Activated naive CD8-positive, alpha-beta T cell treated with anti-CD3 and anti-CD28 coated beads, Interleukin-2, amount 10 ng/mL, durations not matched to agents 7 days and 5 days (primary cell): Measurements from ENCODE around the gene AFF2. TPM values are rescaled to one million over a fixed set of nuclear protein-coding genes. Genes with fewer than 3 reads are reported as not detected.

Experiments
- ATAC-seq: fragments of 150-1000 bp; cut with Tn5 transposase; one replicate; pipeline ENCODE4 v1.10.0; 2021; ENCODE audit warnings: low read depth, moderate library complexity
- POLR2A ChIA-PET: fragments of 350-600 bp; sonication (Branson Sonifier 250); formaldehyde crosslinking; loops from one replicate; lab custom pipeline; 2021; ENCODE audit warnings: antibody characterized with exemption; lab: Charles Lee
- DNase-seq: peaks from one replicate; pipeline ENCODE4 v3.0.0; 2021
- H3K27ac Mint-ChIP-seq: one replicate; pipeline ENCODE4 v1.8.0; 2022; ENCODE audit warnings: mild to moderate bottlenecking, mixed read lengths
- H3K27me3 Mint-ChIP-seq: one replicate; pipeline ENCODE4 v1.8.0; 2022; ENCODE audit warnings: mild to moderate bottlenecking, moderate library complexity, mixed read lengths
- H3K36me3 Mint-ChIP-seq: one replicate; pipeline ENCODE4 v1.8.0; 2021; ENCODE audit warnings: mild to moderate bottlenecking, mixed read lengths
- H3K4me1 Mint-ChIP-seq: one replicate; pipeline ENCODE4 v1.8.0; 2021; ENCODE audit warnings: mixed read lengths
- H3K4me3 Mint-ChIP-seq: one replicate; pipeline ENCODE4 v1.8.0; 2022; ENCODE audit warnings: mild to moderate bottlenecking, moderate library complexity, mixed read lengths
- H3K9me3 Mint-ChIP-seq: one replicate; pipeline ENCODE4 v1.8.0; 2021; ENCODE audit warnings: mixed read lengths
- total RNA-seq, 2 experiments: library from RNA; stranded (reverse); gene quantifications; one replicate each; pipeline ENCODE4 v1.2.3, GENCODE V29; 2021

Gene AFF2
- total RNA-seq, 2 experiments from 2014 or later = 0.42 to 0.68 TPM

DNA sequence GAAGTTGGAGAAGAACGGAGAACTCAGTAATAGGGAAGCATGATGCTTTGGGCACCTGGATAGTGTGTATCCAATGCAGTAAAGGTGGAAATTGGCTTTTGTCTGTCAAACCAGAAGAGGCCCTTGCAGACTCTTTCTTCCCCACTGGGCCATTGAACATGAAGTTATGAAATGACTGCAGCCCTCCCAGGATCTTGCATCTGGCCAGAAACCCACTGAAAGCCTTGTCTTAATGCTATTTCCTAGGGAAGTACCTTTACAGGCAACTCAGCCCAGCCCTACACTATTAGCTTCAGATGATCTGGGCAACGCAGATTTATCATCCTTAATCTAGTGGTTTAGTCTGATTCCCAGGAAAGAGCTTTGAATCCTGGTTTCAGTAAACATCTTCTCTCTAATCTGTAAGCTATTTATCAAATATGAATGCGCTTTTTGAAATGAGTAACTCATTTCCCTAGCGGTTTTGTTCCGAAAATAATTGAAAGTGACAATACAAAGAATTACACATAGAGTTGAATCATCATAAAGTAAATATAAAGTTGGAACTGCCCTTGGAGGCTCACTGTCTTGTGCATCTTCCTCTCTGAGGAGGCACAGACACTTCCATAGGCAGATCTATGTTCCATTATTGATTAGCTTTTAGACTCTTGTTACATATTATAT lies 540.6 kb downstream of the AFF2 start:
- Mint-ChIP-seq H3K27ac (no peak overlapping the region), H3K36me3 (no peaks in the 10 kb centered on the region), H3K9me3 (no peaks in the 10 kb centered on the region), H3K4me1 (no peaks in the 10 kb centered on the region), H3K4me3 (no peak overlapping the region), H3K27me3 (no peaks in the 10 kb centered on the region)
- ATAC-seq (no peak), DNase-seq (no peak)
- POLR2A ChIA-PET = no interaction called here

DNA sequence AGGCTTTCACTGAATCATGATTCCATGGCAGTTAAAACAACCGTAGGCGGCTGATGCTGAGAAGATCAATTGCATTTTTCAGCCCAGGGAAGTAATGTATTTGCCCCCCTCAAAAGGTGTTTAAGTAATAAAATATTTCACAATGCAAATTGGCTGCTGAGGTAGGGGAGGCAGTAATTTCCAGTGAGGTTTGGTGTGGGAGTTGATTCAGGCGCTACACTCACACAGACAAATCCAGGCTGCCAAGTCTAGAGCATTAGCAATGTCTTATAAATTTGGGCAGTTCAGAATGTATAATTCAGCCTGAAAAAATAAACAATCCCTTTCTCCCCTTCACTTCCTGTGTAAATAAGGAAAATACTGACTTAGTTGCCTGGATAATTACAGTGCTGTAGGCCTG lies 543.0 kb downstream of the AFF2 start:
- no peak overlapping the region for H3K4me3 Mint-ChIP-seq
- no peak overlapping the region for H3K27ac Mint-ChIP-seq
- no peaks in the 10 kb centered on the region for H3K36me3 Mint-ChIP-seq
- DNase-seq = no peak
- POLR2A ChIA-PET = no interaction called here
- no peaks in the 10 kb centered on the region for H3K27me3 Mint-ChIP-seq
- no peaks in the 10 kb centered on the region for H3K9me3 Mint-ChIP-seq
- no peaks in the 10 kb centered on the region for H3K4me1 Mint-ChIP-seq
- no peak for ATAC-seq

DNA sequence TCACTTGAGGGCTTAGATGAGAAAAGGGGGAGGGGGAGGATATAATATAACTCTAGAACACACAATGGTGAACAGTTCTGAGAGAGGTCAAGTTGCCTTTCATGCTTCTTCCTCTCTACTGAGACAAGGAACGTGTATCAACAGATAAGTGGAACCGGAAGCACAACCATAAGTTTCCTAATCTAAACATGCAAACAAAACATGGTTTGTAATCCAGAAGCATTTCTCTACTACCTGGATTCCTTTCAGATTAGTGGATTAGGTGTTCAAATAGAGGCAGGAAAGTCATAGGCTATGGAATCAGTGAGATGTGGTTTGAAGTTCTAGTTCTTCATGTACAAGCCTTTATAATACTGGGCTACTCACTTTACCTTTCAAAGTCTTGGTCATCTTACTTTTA lies 544.1 kb downstream of the AFF2 start:
- DNase-seq (no peak), ATAC-seq (no peak)
- no peaks in the 10 kb centered on the region for H3K4me1 Mint-ChIP-seq
- H3K9me3 Mint-ChIP-seq = no peaks in the 10 kb centered on the region
- no peak overlapping the region for H3K27ac Mint-ChIP-seq
- H3K36me3 Mint-ChIP-seq = no peaks in the 10 kb centered on the region
- H3K4me3 Mint-ChIP-seq = no peak overlapping the region
- no peaks in the 10 kb centered on the region for H3K27me3 Mint-ChIP-seq
- POLR2A ChIA-PET = no interaction called here

DNA sequence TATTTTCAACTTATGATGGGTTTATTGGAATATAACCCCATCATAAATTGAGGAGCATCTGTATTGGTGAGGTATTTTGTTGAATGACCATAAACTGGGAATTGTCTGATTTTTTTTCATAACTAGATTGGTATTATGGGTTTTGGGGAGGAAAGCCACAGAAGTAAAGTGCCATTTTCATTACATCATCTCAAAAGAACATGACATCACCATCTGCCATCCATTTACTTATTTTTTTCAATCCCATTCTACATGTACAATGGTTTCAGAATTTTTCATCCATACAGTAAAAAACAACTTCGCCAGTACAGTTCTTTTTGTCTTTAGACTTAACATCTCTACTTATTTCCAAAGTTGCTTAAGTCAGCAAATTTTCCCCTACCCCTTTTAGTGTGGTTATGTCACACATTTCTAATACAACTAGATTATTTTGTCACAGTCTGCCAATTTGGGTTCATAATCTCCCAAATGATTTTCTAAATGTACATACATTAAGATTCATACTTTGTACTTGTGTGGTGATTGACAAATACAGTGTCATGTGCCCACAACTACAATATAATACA lies 545.3 kb downstream of the AFF2 start:
- H3K27me3 Mint-ChIP-seq = no peaks in the 10 kb centered on the region
- H3K9me3 Mint-ChIP-seq = no peaks in the 10 kb centered on the region
- no peak overlapping the region for H3K27ac Mint-ChIP-seq
- no peak for ATAC-seq
- DNase-seq = no peak
- POLR2A ChIA-PET = no interaction called here
- no peaks in the 10 kb centered on the region for H3K36me3 Mint-ChIP-seq
- no peak overlapping the region for H3K4me3 Mint-ChIP-seq
- H3K4me1 Mint-ChIP-seq = no peaks in the 10 kb centered on the region
